H7 (cell line): ENCODE data around the gene PPP1R1A. TPM values are rescaled to one million over a fixed set of nuclear protein-coding genes. Genes with fewer than 3 reads are reported as not detected.
A peak's percentile ranks its signal among the peaks of the same experiment; 100 is the strongest.

Experiments used
- DNase-seq: peaks from one replicate; pipeline ENCODE4 v3.0.0; 2012
- H3K27me3 ChIP-seq: 2 replicates; pipeline ENCODE4 v1.6.0; 2011; ENCODE audit warnings: mild to moderate bottlenecking, low read length; ENCODE audit not compliant: control insufficient read depth, insufficient read depth
- H3K36me3 ChIP-seq: replicated peaks from 2 replicates; pipeline ENCODE4 v1.5.1; 2011; ENCODE audit warnings: low read length; ENCODE audit not compliant: control insufficient read depth, insufficient read depth
- H3K4me3 ChIP-seq: 2 replicates; pipeline ENCODE4 v1.5.1; 2011; ENCODE audit warnings: low read depth, mild to moderate bottlenecking, control low read depth, low read length, moderate library complexity; ENCODE audit not compliant: insufficient read depth
- total RNA-seq: library from RNA; depleted of rRNA; stranded (reverse); fragments of >200 nt; shearing (Covaris generic); gene quantifications from 2 replicates; pipeline ENCODE4 v1.2.3, GENCODE V29; 2014; rRNA removed

The PPP1R1A gene, protein sequence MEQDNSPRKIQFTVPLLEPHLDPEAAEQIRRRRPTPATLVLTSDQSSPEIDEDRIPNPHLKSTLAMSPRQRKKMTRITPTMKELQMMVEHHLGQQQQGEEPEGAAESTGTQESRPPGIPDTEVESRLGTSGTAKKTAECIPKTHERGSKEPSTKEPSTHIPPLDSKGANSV
- total RNA-seq, result 23.8 and 24.3 TPM in 2 replicates

DNA sequence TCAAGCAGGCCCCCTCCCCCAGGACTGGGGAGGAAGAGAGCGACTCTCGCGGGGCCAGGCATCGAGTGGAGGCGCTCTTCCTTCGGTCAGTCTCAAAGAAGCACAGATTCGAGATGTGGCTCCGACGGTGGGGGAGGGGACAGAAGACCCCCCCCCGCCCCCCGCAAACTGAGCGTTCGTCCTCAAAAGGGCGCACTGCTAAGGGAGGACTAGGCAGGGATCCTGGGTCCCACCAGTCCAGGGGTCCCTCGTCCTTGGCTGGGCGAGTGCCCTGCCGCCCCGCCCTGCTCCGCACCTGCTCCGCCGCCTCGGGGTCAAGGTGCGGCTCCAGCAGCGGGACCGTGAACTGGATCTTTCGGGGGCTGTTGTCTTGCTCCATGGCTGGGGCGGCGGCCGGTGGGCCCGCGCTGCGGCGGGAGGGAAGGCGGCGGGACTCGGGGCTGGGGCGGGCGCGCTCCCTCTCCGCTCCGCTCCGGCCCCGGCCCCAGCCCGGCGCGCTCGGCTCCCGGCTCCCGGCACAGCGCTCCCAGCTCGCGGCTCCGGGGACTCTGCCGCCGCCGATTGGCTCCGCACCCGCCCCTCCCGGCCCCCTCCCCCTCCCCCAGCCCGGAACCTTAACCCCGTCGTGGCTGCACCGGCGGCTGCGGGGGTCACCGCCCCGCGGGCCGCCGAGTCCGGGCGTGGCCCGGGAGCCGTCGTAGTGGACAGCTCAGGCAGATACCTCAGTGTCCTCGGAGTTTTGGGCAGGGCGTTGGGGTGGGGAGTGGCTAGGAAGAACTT is at the start of gene PPP1R1A:
Gene PPP1R1A, minus strand, starts transcription at position 550 of the 780 bp plus-strand sequence. Its CDS starts 171 bp downstream, at position 379.
- H3K4me3 ChIP-seq, result peak within 1 kb of the TSS; percentile 74

DNA sequence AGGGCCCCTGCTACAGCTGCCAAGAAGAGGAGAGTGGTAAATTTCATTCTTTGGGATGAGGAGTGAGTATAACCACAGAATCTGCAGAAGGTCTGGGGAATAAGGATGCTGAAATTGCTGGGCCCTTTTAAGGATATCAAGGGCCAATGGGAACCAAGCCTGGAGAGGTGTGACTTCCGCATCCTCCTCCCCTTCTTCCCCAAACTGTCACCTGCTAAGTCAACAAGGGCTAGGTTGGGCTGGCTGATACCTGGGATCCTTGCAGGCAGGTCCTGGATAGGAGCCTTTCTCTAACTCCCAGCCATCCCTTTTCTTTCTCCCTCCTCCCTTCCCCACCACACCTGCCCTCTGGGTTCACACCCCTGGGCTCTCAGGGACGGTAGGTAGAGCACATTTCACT is 46.3 kb upstream of the PPP1R1A start, which contains the start of gene LACRT:
Gene LACRT, minus strand, starts transcription at position 101 of the 400 bp plus-strand sequence. Its CDS starts 54 bp downstream, at position 47.
- no peak within 1 kb of the TSS for H3K4me3 ChIP-seq
- no peak for DNase-seq
- no peaks in the 10 kb centered on the region; the same call in 1 of the 2 replicates for H3K27me3 ChIP-seq
- H3K36me3 ChIP-seq, result no peaks in the 10 kb centered on the region

More for the DNA sequence above, at the start of gene PPP1R1A:
- Histone ChIP-seq H3K36me3 (no peaks in the 10 kb centered on the region), H3K27me3 (peaks cover 34% of the 10 kb centered on the region)
- DNase-seq, result peak; percentile 95

DNA sequence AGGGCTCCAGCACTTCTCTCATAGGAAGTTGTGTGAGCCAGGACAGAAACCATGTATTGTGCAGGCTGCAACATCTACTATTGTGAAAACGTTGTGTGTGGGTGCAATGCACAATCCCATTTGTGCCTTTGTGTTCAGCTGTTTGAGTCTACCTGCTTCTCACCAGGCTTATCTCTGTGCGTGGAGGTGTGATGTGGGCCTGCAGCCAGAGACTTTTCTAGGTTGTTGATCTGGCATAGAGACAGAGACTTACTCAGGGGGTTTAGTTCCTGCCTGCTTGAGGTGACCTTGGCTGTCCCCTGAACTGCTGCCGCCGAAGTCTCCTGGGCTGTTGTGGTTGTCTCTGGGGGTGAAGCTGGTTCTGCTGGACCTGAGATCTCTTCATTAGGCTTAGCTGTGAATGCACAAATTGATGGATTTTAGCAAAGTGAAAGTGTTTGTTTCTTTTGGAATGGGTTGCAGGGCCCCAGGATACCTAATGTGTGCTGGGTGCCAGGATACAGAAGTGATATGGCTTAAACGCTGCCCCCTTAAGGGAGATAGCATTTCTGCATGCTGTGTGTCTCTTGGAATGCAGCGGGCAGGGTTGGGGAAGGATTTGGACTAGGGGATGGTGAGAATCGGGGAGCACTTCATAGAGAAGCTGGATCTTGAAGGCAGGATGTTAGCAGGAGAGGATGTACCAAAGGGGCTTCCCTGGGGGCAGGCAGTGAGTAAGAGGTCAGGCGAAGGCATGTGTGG is 43.7 kb upstream of the PPP1R1A start:
- H3K27me3 ChIP-seq, result no peaks in the 10 kb centered on the region; the same call in 1 of the 2 replicates
- DNase-seq, result peak; percentile 53

DNA sequence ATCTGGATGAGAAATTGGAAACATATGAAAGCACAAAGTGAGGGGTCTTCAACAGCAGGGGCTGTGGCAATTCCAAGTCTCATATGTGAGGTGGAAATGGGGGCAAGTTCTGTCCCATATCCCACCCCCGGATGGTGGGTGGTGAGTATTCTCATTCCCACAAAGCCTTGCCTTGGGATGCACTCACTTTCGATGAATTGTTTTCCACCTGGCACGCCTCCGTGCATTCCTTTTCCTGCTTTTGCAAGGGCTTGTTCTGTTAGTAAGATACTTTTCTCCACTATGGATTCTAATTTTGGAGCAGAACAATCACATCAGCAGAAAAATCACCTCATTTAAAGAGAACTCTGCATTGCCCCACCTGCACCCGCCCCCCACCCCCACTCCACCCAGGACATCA is 43.1 kb upstream of the PPP1R1A start:
- H3K4me3 ChIP-seq, result no peak overlapping the region
- no peaks in the 10 kb centered on the region for H3K36me3 ChIP-seq
- no peak for DNase-seq
- no peaks in the 10 kb centered on the region; the same call in 1 of the 2 replicates for H3K27me3 ChIP-seq

More for the DNA sequence above, 43.7 kb upstream of the PPP1R1A start:
- H3K4me3 ChIP-seq, result no peak overlapping the region
- no peaks in the 10 kb centered on the region for H3K36me3 ChIP-seq

DNA sequence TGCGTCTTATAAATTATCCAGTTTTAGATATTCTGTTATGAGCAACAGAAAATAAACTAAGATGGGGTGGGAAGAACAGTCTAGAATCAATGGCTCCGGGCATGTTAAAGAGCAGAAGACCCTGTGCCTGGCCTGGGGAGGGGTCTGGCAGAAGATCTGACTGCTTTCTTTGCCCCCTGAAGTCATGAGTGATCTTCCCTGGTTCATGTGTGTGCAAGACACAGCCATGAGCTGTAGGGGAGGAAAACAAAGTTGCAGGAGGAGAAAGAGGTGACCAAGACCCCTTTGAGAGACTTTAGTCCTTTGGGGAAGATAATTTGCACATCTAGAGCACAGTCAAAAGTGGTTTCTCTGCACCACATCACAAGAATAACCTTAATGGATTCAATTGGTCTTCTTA is 41.5 kb upstream of the PPP1R1A start:
- H3K27me3 ChIP-seq, result no peaks in the 10 kb centered on the region; the same call in 1 of the 2 replicates
- H3K36me3 ChIP-seq, result no peaks in the 10 kb centered on the region
- DNase-seq, result no peak
- no peak overlapping the region for H3K4me3 ChIP-seq

DNA sequence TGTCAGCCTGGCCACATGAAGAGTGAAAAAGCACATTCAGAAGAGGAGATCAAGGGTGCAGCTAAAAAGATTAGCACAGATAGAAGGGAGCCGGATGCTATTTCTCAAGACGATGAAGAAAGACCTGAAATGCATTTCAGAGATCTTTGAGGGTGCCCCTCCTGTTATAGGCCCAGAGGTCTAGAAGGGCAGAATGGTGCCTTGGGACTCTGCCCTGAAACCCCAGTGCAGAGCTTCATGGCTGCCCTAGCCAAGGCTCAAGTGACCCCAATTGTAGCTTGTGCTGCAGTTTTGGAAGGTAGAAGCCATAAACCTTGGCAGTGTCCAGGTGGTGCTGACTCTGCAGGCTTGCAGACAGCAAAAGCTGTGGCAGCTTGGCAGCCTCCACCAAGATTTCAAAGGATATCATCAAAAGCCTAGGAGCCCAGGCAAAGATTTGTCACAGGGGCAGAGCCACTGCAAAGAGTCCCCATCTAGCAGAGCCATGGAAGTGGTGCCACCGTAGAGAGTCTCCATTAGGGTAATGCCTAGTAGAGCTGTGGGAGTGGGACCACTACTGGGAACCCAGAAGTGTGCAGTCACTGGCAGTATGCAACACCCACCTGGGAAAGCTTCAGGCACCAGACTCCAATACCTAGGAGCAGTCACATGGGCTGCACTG is 39.9 kb upstream of the PPP1R1A start:
- H3K36me3 ChIP-seq, result no peaks in the 10 kb centered on the region
- no peak overlapping the region for H3K4me3 ChIP-seq
- DNase-seq, result no peak
- H3K27me3 ChIP-seq, result no peaks in the 10 kb centered on the region

DNA sequence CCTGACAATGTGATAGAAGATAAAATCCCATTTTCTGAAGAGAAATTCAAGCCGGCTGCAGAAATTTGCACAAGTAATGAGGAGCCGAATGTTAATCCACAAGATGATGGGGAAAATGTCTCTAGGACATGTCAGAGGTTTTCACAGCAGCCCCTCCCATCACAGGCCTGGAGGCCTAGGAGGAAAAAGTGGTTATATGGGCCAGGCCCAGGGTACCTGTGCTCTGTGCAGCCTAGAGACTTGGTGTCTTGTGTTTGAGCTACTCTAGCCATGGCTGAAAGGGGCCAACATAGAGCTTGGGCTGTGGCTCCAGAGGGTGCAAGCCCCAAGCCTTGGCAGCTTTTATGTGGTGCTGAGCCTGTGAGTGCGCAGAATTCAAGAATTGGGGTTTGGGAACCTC is 38.8 kb upstream of the PPP1R1A start:
- no peaks in the 10 kb centered on the region for H3K36me3 ChIP-seq
- no peak for DNase-seq
- H3K4me3 ChIP-seq, result no peak overlapping the region
- H3K27me3 ChIP-seq, result no peaks in the 10 kb centered on the region

DNA sequence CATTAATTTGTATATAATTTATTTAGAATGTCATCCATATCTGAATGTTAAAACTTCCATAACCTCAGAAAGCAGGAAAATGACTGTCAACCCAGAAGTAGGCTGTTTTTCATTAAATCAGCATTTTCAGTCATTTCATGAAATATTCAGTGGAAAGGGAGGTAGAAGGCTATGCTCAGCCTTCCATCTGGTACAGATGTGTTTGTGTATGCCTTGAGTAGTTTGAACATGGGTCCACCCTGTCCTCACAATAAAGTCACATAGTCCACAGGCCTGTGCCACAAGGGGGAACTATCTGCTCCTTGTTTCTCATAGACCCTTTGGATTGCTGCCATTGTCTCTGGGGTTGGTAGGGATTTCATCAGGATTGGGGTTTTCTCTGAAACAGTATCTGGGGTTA is 37.1 kb upstream of the PPP1R1A start:
- H3K36me3 ChIP-seq, result no peaks in the 10 kb centered on the region
- no peak overlapping the region for H3K4me3 ChIP-seq
- no peak for DNase-seq
- H3K27me3 ChIP-seq, result no peaks in the 10 kb centered on the region

DNA sequence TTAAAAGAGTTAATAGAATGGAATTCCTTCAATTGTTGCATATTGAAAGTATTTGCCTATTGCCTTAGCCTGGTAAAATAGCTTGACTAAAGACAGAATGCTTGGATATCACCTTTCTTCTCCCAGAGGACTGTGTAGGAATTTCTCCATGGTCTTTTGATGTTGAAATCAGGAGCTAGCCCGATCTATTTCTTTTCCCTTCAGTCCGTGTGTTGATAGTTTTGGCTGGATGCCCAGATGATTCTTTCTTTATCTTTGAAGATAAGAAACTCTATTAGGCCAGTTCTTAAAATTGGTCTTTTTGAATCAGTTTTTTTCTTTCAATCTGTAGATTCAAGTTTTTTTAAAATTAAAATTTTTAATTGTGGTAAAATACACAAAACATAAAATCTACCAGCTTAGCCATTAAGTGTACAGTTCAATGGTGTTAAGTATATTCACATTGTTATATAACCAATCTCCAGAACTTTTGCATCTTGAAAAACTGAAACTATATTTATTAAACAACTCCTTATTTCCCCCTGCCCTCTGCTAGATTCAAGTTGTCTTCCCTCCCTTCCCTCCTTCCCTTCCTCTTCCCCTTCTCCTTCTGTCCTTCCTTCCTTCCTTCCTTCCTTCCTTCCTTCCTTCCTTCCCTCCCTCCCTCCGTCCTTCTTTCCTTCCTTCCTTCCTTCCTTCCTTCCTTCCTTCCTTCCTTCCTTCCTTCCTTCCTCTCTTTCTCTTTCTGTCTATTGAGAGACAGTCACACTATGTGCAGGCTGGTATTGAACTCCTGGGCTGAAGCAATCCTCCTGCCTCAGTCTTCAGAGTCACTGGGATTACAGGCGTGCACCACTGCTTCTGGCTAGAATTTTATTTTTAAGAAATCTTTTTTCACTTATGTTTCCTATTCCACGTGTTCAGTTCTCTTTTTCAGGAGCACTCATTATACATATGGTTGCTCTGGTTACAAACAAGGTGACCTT is 36.1 kb upstream of the PPP1R1A start:
- Histone ChIP-seq H3K36me3 (no peaks in the 10 kb centered on the region), H3K4me3 (no peak overlapping the region), H3K27me3 (no peaks in the 10 kb centered on the region)
- DNase-seq, result no peak

DNA sequence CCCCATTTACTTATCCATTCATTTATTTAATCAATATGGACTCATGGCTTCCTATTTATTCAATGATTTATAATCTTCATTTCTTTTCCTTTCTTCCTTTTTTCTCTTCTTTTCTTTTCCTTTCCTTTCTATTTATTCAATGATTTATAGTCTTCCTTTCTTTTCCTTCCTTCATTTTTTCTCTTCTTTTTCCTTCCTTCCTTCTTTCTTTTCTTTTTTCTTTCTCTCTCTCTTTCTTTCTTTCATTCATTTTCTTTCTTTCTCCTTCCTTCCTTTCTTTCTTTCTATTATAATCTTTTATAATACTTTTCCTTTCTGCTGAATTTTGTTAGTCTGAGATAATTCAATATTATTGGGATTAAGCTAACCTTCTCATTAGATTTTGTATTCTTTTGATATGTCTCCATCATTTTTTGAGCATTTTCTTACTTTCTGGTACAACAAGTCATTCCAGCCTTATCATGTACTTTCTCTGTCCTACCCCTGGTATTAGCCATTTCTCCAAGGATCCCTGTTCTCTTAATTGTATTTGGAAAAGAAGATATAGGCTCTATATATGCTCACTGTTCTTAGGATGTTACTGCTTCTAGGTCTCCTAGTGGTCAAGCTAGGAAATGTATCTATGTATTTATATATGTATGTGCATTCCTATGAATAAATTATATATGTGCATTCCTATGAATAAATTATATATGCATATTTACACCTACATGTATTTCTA is 34.2 kb upstream of the PPP1R1A start:
- peaks cover 2% of the 10 kb centered on the region; the same call in 1 of the 2 replicates for H3K27me3 ChIP-seq
- DNase-seq, result no peak
- H3K4me3 ChIP-seq, result no peak overlapping the region

DNA sequence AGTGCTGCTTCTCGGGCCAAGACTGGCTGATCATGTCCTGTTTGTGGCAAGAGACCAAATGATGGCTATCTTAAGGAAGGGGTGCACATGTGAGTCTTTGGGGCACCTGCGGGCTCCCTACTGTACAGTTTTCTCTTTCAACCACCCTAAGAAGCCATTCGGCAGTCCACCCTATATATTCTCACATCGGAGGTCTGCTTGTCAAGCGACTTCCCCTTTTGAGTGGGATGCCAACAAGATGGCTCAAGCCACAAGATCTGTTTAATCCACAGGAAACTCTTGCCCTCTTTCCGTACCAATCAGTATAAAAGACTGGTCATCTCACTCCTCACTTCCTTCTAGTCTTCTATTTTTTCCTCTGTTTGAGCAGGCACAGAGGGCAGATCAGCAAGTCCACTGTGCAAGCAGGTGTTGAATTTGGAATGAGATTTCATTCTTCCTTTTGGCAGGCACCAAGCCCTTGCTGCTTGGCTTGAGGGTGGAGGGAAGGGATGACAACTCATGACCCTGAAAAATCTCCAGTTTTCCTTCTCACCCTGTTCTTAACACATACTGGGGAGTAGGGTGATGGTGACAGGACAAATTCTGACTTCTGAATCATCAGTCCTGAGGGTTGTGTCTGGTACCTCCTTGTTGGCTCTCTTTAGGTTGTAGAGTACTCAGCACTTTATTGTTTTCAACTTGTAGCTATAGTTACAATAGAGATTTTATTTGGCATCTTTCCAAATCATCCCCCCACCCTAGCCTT is 28.6 kb upstream of the PPP1R1A start:
- no peak for DNase-seq
- no peaks in the 10 kb centered on the region for H3K36me3 ChIP-seq
- H3K4me3 ChIP-seq, result no peak overlapping the region
- H3K27me3 ChIP-seq, result peaks cover 21% of the 10 kb centered on the region

More for the DNA sequence above, 34.2 kb upstream of the PPP1R1A start:
- no peaks in the 10 kb centered on the region for H3K36me3 ChIP-seq

DNA sequence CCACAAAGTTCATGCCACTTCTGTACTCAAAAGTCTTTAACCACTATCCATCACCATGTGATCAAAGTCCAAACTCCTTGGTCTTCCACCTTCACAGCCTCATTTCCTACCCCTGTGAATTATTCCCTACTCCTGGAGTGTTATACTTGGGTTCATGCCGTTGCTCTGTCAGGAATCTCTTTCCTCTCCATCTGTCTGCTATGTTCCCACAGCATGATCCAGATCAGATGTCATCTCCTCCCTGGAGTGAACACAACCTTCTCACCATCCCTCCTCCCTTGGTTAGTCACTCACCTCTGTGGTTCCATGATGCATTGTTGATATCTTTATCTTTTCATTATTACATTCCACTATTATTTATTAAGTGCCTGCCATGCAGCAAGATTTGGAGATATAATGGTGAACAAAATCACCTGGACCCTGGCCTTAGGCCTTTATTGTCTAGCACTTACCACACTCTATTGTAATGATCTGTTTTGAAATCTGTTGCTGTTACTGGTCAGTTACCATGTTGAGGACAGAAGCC is 23.8 kb upstream of the PPP1R1A start:
- no peak for DNase-seq
- Histone ChIP-seq H3K27me3 (peaks cover 37% of the 10 kb centered on the region), H3K36me3 (no peaks in the 10 kb centered on the region), H3K4me3 (no peak overlapping the region)
